Neural progenitor cell (in vitro differentiated cells): ENCODE measurements around the gene VSX1. TPM values are rescaled to one million over a fixed set of nuclear protein-coding genes. Genes with fewer than 3 reads are reported as not detected.

ENCODE experiments used
- DNase-seq: peaks from one replicate; pipeline ENCODE4 v3.0.0-alpha.2; 2016; ENCODE audit warnings: low spot score
- H2AFZ ChIP-seq: fragments of 200-600 bp; sonication (generic); replicated peaks from 2 replicates; pipeline ENCODE4 v1.6.1; 2016; ENCODE audit warnings: antibody characterized with exemption
- H3F3A ChIP-seq: fragments of 200-600 bp; sonication (generic); 2 replicates; pipeline ENCODE4 v1.6.1; 2016; ENCODE audit warnings: antibody characterized with exemption, low read depth
- H3K27ac ChIP-seq: fragments of 200-600 bp; sonication (generic); 2 replicates; pipeline ENCODE4 v1.5.1; 2016; ENCODE audit warnings: mild to moderate bottlenecking
- H3K27me3 ChIP-seq: fragments of 200-600 bp; sonication (generic); 2 replicates; pipeline ENCODE4 v1.6.1; 2016; ENCODE audit warnings: mild to moderate bottlenecking, moderate library complexity
- H3K36me3 ChIP-seq: fragments of 200-600 bp; sonication (generic); 2 replicates; pipeline ENCODE4 v1.5.1; 2016
- H3K4me1 ChIP-seq: fragments of 200-600 bp; sonication (generic); 2 replicates; pipeline ENCODE4 v1.6.1; 2016; ENCODE audit warnings: mixed run types
- H3K4me2 ChIP-seq: fragments of 200-600 bp; sonication (generic); 2 replicates; pipeline ENCODE4 v1.6.1; 2016
- H3K4me3 ChIP-seq: fragments of 200-600 bp; sonication (generic); 2 replicates; pipeline ENCODE4 v1.5.1; 2016
- H3K79me2 ChIP-seq: fragments of 200-600 bp; sonication (generic); 2 replicates; pipeline ENCODE4 v1.6.1; 2016; ENCODE audit warnings: low read depth
- H3K9ac ChIP-seq: fragments of 200-600 bp; sonication (generic); 2 replicates; pipeline ENCODE4 v1.6.1; 2016
- H3K9me3 ChIP-seq: fragments of 200-600 bp; sonication (generic); 2 replicates; pipeline ENCODE4 v1.5.1; 2016; ENCODE audit warnings: low read depth
- H4K20me1 ChIP-seq: fragments of 200-600 bp; sonication (generic); 2 replicates; pipeline ENCODE4 v1.6.1; 2016; ENCODE audit warnings: low read depth
- H3K27ac Mint-ChIP-seq: 3 replicates; pipeline ENCODE4 v1.8.0; 2021; ENCODE audit warnings: mixed read lengths
- H3K27me3 Mint-ChIP-seq: 2 replicates; pipeline ENCODE4 v1.8.0; 2022; ENCODE audit warnings: low read depth, mild to moderate bottlenecking, inconsistent platforms, moderate library complexity, mixed read lengths; ENCODE audit not compliant: insufficient read depth
- H3K36me3 Mint-ChIP-seq: 3 replicates; pipeline ENCODE4 v1.8.0; 2021; ENCODE audit warnings: mixed read lengths
- H3K4me1 Mint-ChIP-seq: 3 replicates; pipeline ENCODE4 v1.8.0; 2021; ENCODE audit warnings: mixed read lengths
- H3K4me3 Mint-ChIP-seq: 3 replicates; pipeline ENCODE4 v1.8.0; 2021; ENCODE audit warnings: mild to moderate bottlenecking, moderate library complexity, mixed read lengths
- H3K9me3 Mint-ChIP-seq: 3 replicates; pipeline ENCODE4 v1.8.0; 2020; ENCODE audit warnings: mixed read lengths
- EZH2 ChIP-seq: fragments of 200-600 bp; sonication (generic); IDR thresholded peaks from 2 replicates; pipeline ENCODE4 v1.6.1; 2017; ENCODE audit warnings: antibody characterized with exemption, mild to moderate bottlenecking, moderate library complexity
- EZH2phosphoT487 ChIP-seq: fragments of 200-600 bp; sonication (generic); IDR thresholded peaks from 2 replicates; pipeline ENCODE4 v1.6.1; 2017; ENCODE audit warnings: antibody characterized with exemption
- total RNA-seq: library from RNA; depleted of rRNA; stranded (reverse); fragments of >200 nt; gene quantifications from 2 replicates; pipeline ENCODE4 v1.2.3, GENCODE V29; 2015; ENCODE audit warnings: low replicate concordance
- TF ChIP-seq, protein P1 (sequence below): fragments of 200-600 bp; sonication (generic); IDR thresholded peaks from 2 replicates; pipeline ENCODE4 v1.5.1; 2017; ENCODE audit warnings: antibody characterized with exemption, mild to moderate bottlenecking

VSX1 gene
- total RNA-seq, 1 donor from 2014 or later: not detected

DNA sequence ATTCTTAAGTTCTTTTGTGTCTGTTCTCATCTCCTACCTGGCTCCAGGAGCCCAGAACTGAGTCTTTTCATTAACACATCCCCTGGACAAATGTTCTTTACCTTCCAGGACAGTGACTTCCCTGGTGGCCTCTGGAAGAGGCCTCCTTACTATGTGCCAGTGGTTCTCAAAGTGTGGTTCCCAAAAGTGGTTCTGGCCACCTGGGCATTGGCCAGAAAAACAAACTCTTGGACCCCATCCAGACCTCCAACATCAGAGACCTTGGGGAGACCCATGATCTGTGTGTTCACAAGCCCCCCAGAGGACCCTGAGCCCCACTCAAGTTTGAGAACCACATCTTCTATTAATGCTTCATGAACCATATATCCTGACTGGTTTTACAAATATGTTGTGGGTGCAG lies 7.2 kb upstream of the VSX1 start:
- Mint-ChIP-seq H3K9me3 (peaks cover 8% of the 10 kb centered on the region), H3K27me3 (peaks cover 33% of the 10 kb centered on the region), H3K4me1 (peaks cover 13% of the 10 kb centered on the region), H3K4me3 (no peak overlapping the region), H3K36me3 (no peaks in the 10 kb centered on the region), H3K27ac (no peak overlapping the region)
- Histone ChIP-seq H3K27ac (no peak overlapping the region), H3K79me2 (no peaks in the 10 kb centered on the region), H3K9me3 (no peaks in the 10 kb centered on the region), H3K27me3 (peaks cover 82% of the 10 kb centered on the region), H3K36me3 (no peaks in the 10 kb centered on the region), H4K20me1 (peaks cover 9% of the 10 kb centered on the region), H3F3A (peaks cover 16% of the 10 kb centered on the region), H3K4me2 (no peak overlapping the region), H3K4me1 (peaks cover 11% of the 10 kb centered on the region), H3K4me3 (no peak overlapping the region), H3K9ac (no peak overlapping the region), H2AFZ (no peak overlapping the region)
- TF ChIP-seq, protein P1, sequence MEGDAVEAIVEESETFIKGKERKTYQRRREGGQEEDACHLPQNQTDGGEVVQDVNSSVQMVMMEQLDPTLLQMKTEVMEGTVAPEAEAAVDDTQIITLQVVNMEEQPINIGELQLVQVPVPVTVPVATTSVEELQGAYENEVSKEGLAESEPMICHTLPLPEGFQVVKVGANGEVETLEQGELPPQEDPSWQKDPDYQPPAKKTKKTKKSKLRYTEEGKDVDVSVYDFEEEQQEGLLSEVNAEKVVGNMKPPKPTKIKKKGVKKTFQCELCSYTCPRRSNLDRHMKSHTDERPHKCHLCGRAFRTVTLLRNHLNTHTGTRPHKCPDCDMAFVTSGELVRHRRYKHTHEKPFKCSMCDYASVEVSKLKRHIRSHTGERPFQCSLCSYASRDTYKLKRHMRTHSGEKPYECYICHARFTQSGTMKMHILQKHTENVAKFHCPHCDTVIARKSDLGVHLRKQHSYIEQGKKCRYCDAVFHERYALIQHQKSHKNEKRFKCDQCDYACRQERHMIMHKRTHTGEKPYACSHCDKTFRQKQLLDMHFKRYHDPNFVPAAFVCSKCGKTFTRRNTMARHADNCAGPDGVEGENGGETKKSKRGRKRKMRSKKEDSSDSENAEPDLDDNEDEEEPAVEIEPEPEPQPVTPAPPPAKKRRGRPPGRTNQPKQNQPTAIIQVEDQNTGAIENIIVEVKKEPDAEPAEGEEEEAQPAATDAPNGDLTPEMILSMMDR: no peak
- no peak for TF ChIP-seq EZH2phosphoT487
- TF ChIP-seq EZH2: no peak
- DNase-seq: no peak

DNA sequence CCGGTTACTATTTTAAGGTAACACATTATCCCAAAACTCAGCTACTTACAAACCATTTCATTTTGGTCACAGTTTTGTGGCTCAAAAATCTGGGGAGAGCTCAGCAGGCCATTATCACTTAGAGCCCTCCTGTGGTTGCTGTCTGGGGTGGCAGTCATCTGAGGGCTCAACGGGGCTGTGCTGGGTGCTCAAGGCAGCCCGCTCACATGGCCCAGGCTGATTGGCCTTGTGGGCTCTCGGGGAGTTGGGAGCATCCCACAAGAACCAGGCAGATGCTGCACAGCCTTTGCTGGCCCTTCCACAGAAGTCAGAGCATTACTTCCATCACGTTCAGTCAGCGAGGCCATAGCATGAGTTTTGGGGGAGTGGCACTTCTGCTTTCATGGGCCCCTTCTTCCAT lies 6.3 kb upstream of the VSX1 start:
- Mint-ChIP-seq H3K27me3 (peaks cover 41% of the 10 kb centered on the region), H3K9me3 (peaks cover 9% of the 10 kb centered on the region)
- H3K27me3 ChIP-seq: peaks cover 90% of the 10 kb centered on the region

DNA sequence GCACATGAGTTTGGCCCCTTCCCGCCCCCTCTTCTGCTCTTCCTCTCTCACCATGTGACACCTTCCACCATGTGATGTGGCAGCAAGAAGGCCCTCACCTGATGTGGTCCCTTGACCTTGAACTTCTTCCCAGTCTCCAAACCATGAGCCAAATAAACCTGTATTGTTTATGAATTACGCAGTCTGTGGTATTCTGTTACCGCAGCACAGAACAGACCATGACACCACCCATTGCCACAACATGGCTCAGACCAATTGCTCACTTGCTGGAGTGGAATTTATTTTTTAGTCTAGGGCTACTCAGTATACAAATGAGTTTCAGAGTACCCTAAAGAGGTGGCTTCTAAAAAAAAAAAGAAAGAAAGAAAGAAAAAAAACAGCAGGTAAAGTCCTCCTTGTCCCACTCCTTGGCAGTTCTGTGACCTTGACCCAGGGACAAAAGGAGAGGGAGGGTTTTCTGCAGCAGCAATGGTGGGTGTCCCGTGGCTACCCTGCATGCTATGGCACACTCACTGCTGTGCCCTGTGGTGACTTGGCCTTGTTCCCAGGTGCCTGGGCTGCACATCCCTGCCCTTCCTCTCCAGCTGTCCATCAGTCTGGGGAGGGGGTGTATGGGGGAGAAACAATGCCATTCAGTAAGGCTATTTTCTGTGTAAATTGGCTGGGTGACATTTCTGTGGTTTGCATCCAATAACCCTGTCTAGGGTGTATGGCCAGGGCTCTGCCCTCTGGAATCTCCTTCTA lies 5.4 kb upstream of the VSX1 start:
- Histone ChIP-seq H2AFZ (no peak overlapping the region), H3F3A (peaks cover 34% of the 10 kb centered on the region), H3K27ac (no peak overlapping the region), H3K36me3 (no peaks in the 10 kb centered on the region), H3K4me3 (no peak overlapping the region), H3K9me3 (no peaks in the 10 kb centered on the region), H4K20me1 (peaks cover 25% of the 10 kb centered on the region), H3K4me2 (no peak overlapping the region), H3K9ac (no peak overlapping the region), H3K4me1 (peaks cover 15% of the 10 kb centered on the region), H3K27me3 (peaks cover 98% of the 10 kb centered on the region), H3K79me2 (no peaks in the 10 kb centered on the region)
- H3K36me3 Mint-ChIP-seq: no peaks in the 10 kb centered on the region
- peaks cover 9% of the 10 kb centered on the region for H3K9me3 Mint-ChIP-seq
- TF ChIP-seq EZH2phosphoT487 (no peak), EZH2 (no peak)
- TF ChIP-seq, protein P1: no peak
- H3K4me1 Mint-ChIP-seq: peaks cover 20% of the 10 kb centered on the region
- no peak overlapping the region for H3K4me3 Mint-ChIP-seq
- DNase-seq: no peak
- H3K27ac Mint-ChIP-seq: no peak overlapping the region
- peaks cover 49% of the 10 kb centered on the region for H3K27me3 Mint-ChIP-seq

More for the DNA sequence above, 6.3 kb upstream of the VSX1 start:
- Histone ChIP-seq H4K20me1 (peaks cover 16% of the 10 kb centered on the region), H3K4me2 (no peak overlapping the region), H3K4me1 (peaks cover 15% of the 10 kb centered on the region), H3K9me3 (no peaks in the 10 kb centered on the region), H3F3A (peaks cover 24% of the 10 kb centered on the region), H3K79me2 (no peaks in the 10 kb centered on the region), H3K4me3 (no peak overlapping the region), H2AFZ (no peak overlapping the region), H3K27ac (no peak overlapping the region), H3K9ac (no peak overlapping the region), H3K36me3 (no peaks in the 10 kb centered on the region)
- DNase-seq: no peak
- no peak overlapping the region for H3K4me3 Mint-ChIP-seq
- TF ChIP-seq, protein P1: no peak
- no peak for TF ChIP-seq EZH2
- TF ChIP-seq EZH2phosphoT487: no peak
- H3K36me3 Mint-ChIP-seq: no peaks in the 10 kb centered on the region
- H3K27ac Mint-ChIP-seq: no peak overlapping the region
- H3K4me1 Mint-ChIP-seq: peaks cover 18% of the 10 kb centered on the region
